Effector CD8-positive, alpha-beta T cell (primary cell): ENCODE results near the gene SYNGR2.
"Not testable (repeated sequence)": the region's sequence is repeated elsewhere in the genome, so short reads cannot be mapped to it uniquely, and the experiment has no call there.

ENCODE experiments used
- DNase-seq: peaks from one replicate; lab custom pipeline; 2025; lab: John Stamatoyannopoulos, UW

The SYNGR2 gene

GRCh38 chr17:78171591-78172248 lies 3.3 kb downstream of the SYNGR2 start:
- DNase-seq, result not testable (repeated sequence)

GRCh38 chr17:78172249-78173051 lies 4.1 kb downstream of the SYNGR2 start:
- DNase-seq, result no peak

- DNase-seq, result no peak
Measured at GRCh38 chr17:78173097-78173715, 4.8 kb downstream of the SYNGR2 start.

- no peak for DNase-seq
Measured at GRCh38 chr17:78174346-78174869, 6.0 kb downstream of the SYNGR2 start.

GRCh38 chr17:78174870-78175642 lies 6.7 kb downstream of the SYNGR2 start:
- DNase-seq, result no peak

- no peak for DNase-seq
Measured at GRCh38 chr17:78175643-78175981, 7.2 kb downstream of the SYNGR2 start.

- peak; percentile 67 for DNase-seq
Measured at GRCh38 chr17:78176548-78177025, 8.2 kb downstream of the SYNGR2 start.

GRCh38 chr17:78179372-78179771 lies 11.0 kb downstream of the SYNGR2 start:
- DNase-seq, result no peak

GRCh38 chr17:78180083-78180482 lies 11.7 kb downstream of the SYNGR2 start:
- DNase-seq, result no peak

- DNase-seq, result no peak
Measured at GRCh38 chr17:78180508-78180907, 12.1 kb downstream of the SYNGR2 start.

- no peak for DNase-seq
Measured at GRCh38 chr17:78182504-78182903, 14.1 kb downstream of the SYNGR2 start.

- no peak for DNase-seq
Measured at GRCh38 chr17:78183916-78184315, 15.5 kb downstream of the SYNGR2 start.

- DNase-seq, result no peak
Measured at GRCh38 chr17:78184351-78184750, 16.0 kb downstream of the SYNGR2 start.

- no peak for DNase-seq
Measured at GRCh38 chr17:78184868-78185267, 16.5 kb downstream of the SYNGR2 start.

- DNase-seq, result no peak
Measured at GRCh38 chr17:78185981-78186691, 17.8 kb downstream of the SYNGR2 start.

- peak; percentile 70 for DNase-seq
Measured at GRCh38 chr17:78186692-78187595, 18.6 kb downstream of the SYNGR2 start, which contains the start of the genes AFMID and TK1. TSS of gene AFMID (plus strand) at chr17:78187362. CDS start at chr17:78187371, 9 bp downstream. TSS of gene TK1 (minus strand) at chr17:78187052. CDS start at chr17:78186994, 58 bp downstream.

- no peak for DNase-seq
Measured at GRCh38 chr17:78196716-78197115, 28.3 kb downstream of the SYNGR2 start.

- no peak for DNase-seq
Measured at GRCh38 chr17:78197147-78197832, 28.9 kb downstream of the SYNGR2 start.

GRCh38 chr17:78200451-78200850 lies 32.1 kb downstream of the SYNGR2 start:
- DNase-seq, result no peak
